HEK293 (cell line): Measurements from ENCODE around the gene GLMP.

Source experiments
- KLF8 ChIP-seq: fragments of 450-650 bp; formaldehyde crosslinking; IDR thresholded peaks from 2 replicates; pipeline ENCODE4 v1.5.1; 2016; ENCODE audit warnings: missing biosample characterization, missing genetic modification characterization
- ZNF302 ChIP-seq: fragments of 450-650 bp; formaldehyde crosslinking; IDR thresholded peaks from 2 replicates; pipeline ENCODE4 v1.5.1; 2016; ENCODE audit warnings: missing biosample characterization, missing genetic modification characterization, low read depth
- TF ChIP-seq, protein P1 (sequence below): fragments of 450-650 bp; formaldehyde crosslinking; IDR thresholded peaks from 2 replicates; pipeline ENCODE4 v1.5.1; 2016; ENCODE audit warnings: missing biosample characterization, missing genetic modification characterization

DNA sequence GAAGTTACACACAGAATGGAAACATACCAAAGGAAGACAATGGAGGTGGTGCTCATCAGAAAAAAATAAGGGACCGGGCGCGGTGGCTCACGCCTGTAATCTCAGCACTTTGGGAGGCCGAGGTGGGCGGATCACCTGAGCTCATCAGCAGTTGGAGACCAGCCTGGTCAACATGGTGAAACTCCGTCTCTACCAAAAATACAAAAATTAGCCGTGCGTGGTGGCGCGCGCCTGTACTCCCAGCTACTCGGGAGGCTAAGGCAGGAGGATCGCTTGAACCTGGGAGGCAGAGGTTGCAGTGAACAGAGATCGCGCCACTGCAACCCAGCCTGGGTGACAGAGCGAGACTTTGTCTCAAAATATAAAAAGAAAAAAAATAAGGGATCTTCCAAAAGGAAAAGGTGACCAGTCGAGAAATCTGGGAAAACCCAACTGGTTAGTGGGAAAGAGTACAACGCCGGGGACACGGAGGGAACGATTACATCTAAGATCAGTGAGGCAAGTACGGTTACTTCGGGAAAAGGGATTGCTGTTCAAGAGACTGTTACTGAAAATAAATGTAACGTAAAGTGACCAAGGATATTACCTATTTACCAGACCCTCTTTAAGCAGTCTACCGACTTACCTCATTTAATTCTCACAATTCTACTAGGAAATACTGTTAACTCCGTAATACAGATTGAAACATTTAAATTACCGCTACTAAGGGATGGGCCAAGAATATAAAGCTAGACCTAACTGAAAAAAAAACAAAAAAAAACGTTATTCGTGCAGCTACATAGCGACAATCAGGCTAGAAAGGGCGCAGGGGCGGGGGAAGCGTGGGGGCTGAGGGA is 41.8 kb upstream of the GLMP start:
- TF ChIP-seq ZNF302, result no peak
- no peak for TF ChIP-seq KLF8
- TF ChIP-seq, protein P1, sequence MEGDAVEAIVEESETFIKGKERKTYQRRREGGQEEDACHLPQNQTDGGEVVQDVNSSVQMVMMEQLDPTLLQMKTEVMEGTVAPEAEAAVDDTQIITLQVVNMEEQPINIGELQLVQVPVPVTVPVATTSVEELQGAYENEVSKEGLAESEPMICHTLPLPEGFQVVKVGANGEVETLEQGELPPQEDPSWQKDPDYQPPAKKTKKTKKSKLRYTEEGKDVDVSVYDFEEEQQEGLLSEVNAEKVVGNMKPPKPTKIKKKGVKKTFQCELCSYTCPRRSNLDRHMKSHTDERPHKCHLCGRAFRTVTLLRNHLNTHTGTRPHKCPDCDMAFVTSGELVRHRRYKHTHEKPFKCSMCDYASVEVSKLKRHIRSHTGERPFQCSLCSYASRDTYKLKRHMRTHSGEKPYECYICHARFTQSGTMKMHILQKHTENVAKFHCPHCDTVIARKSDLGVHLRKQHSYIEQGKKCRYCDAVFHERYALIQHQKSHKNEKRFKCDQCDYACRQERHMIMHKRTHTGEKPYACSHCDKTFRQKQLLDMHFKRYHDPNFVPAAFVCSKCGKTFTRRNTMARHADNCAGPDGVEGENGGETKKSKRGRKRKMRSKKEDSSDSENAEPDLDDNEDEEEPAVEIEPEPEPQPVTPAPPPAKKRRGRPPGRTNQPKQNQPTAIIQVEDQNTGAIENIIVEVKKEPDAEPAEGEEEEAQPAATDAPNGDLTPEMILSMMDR (tag by site-specific recombination), result no peak
